NB4 (cell line): ENCODE data around the gene ACLY.

Experiments
- MYC ChIP-seq: IDR thresholded peaks from 2 replicates; pipeline ENCODE4 v1.6.1; 2011; ENCODE audit warnings: low read depth, low read length
- POLR2A ChIP-seq: IDR thresholded peaks from 2 replicates; pipeline ENCODE4 v1.6.1; 2011; ENCODE audit warnings: mild to moderate bottlenecking; ENCODE audit not compliant: insufficient read length; ENCODE audit errors: extremely low read depth
- TF ChIP-seq, protein P1 (sequence below): IDR thresholded peaks from one replicate; pipeline ENCODE4 v1.5.1; 2012; ENCODE audit warnings: low read depth, low read length
- TF ChIP-seq, protein P2 (sequence below): IDR thresholded peaks from 2 replicates; pipeline ENCODE4 v1.6.1; 2011; ENCODE audit warnings: low read depth, low read length

GRCh38 chr17:41962111-41962510, 43.4 kb upstream of the ACLY start:
- TF ChIP-seq, protein P1, sequence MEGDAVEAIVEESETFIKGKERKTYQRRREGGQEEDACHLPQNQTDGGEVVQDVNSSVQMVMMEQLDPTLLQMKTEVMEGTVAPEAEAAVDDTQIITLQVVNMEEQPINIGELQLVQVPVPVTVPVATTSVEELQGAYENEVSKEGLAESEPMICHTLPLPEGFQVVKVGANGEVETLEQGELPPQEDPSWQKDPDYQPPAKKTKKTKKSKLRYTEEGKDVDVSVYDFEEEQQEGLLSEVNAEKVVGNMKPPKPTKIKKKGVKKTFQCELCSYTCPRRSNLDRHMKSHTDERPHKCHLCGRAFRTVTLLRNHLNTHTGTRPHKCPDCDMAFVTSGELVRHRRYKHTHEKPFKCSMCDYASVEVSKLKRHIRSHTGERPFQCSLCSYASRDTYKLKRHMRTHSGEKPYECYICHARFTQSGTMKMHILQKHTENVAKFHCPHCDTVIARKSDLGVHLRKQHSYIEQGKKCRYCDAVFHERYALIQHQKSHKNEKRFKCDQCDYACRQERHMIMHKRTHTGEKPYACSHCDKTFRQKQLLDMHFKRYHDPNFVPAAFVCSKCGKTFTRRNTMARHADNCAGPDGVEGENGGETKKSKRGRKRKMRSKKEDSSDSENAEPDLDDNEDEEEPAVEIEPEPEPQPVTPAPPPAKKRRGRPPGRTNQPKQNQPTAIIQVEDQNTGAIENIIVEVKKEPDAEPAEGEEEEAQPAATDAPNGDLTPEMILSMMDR = no peak
- no peak for TF ChIP-seq POLR2A
- TF ChIP-seq, protein P2, sequence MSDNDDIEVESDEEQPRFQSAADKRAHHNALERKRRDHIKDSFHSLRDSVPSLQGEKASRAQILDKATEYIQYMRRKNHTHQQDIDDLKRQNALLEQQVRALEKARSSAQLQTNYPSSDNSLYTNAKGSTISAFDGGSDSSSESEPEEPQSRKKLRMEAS = no peak
- no peak for TF ChIP-seq MYC
